NCI-H1436 (cell line): ENCODE results near the gene E2F7.

Experiments
- DNase-seq: peaks from one replicate; lab custom pipeline; 2025; lab: John Stamatoyannopoulos, UW

E2F7 gene

GRCh38 chr12:77016606-77017005, 48.8 kb downstream of the E2F7 start:
- no peak for DNase-seq

GRCh38 chr12:77013091-77013490, 52.3 kb downstream of the E2F7 start:
- no peak for DNase-seq

- peak; percentile 84 for DNase-seq
These were observed 54.4 kb downstream of the E2F7 start for GRCh38 chr12:77010691-77011548.

- DNase-seq = no peak
These were observed 57.9 kb downstream of the E2F7 start for GRCh38 chr12:77007476-77007875.

- DNase-seq = no peak
These were observed 59.7 kb downstream of the E2F7 start for GRCh38 chr12:77005611-77006098.

- DNase-seq = no peak
These were observed 61.5 kb downstream of the E2F7 start for GRCh38 chr12:77003914-77004313.

GRCh38 chr12:77003246-77003645, 62.1 kb downstream of the E2F7 start:
- no peak for DNase-seq

GRCh38 chr12:77002382-77002781, 63.0 kb downstream of the E2F7 start:
- no peak for DNase-seq

- DNase-seq = no peak
These were observed 64.1 kb downstream of the E2F7 start for GRCh38 chr12:77001276-77001675.

- no peak for DNase-seq
These were observed 66.3 kb downstream of the E2F7 start for GRCh38 chr12:76998908-76999556.

- no peak for DNase-seq
These were observed 67.0 kb downstream of the E2F7 start for GRCh38 chr12:76998386-76998785.

GRCh38 chr12:76997011-76997780, 68.2 kb downstream of the E2F7 start:
- no peak for DNase-seq

- no peak for DNase-seq
These were observed 74.7 kb downstream of the E2F7 start for GRCh38 chr12:76990716-76991115.

GRCh38 chr12:76984566-76984965, 80.8 kb downstream of the E2F7 start:
- DNase-seq = no peak

GRCh38 chr12:76983420-76983819, 81.9 kb downstream of the E2F7 start:
- DNase-seq = no peak

- no peak for DNase-seq
These were observed 85.2 kb downstream of the E2F7 start for GRCh38 chr12:76980196-76980595.

GRCh38 chr12:76976777-76977382, 88.5 kb downstream of the E2F7 start:
- no peak for DNase-seq
